Immature natural killer cell (primary cell): ENCODE measurements around the gene TRIM38. TPM values are rescaled to one million over a fixed set of nuclear protein-coding genes. Genes with fewer than 3 reads are reported as not detected.
"Not testable (repeated sequence)": the region's sequence is repeated elsewhere in the genome, so short reads cannot be mapped to it uniquely, and the experiment has no call there.

ENCODE experiments used
- DNase-seq, 3 donors: peaks; one replicate each; pipeline ENCODE4 v3.0.0; 2022; ENCODE audit warnings: mixed read lengths in 1 of 3
- H3K27ac Mint-ChIP-seq, 6 donors: one replicate each; pipeline ENCODE4 v1.8.0; 2020; ENCODE audit warnings: mixed read lengths in 6 of 6, mild to moderate bottlenecking in 5 of 6, inconsistent platforms in 4 of 6, moderate library complexity in 3 of 6
- H3K27me3 Mint-ChIP-seq, 3 donors: one replicate each; pipeline ENCODE4 v1.8.0; 2020 to 2021; ENCODE audit warnings: low read depth in 3 of 3, mild to moderate bottlenecking in 3 of 3, mixed read lengths in 3 of 3, moderate library complexity in 3 of 3, inconsistent platforms in 1 of 3
- H3K36me3 Mint-ChIP-seq, 3 donors: one replicate each; pipeline ENCODE4 v1.8.0; 2020; ENCODE audit warnings: mixed read lengths in 3 of 3, inconsistent platforms in 2 of 3, mild to moderate bottlenecking in 2 of 3
- H3K4me1 Mint-ChIP-seq, 2 donors: one replicate each; pipeline ENCODE4 v1.8.0; 2020; ENCODE audit warnings: inconsistent platforms in 2 of 2, mild to moderate bottlenecking in 2 of 2, mixed read lengths in 2 of 2, moderate library complexity in 1 of 2
- H3K4me3 Mint-ChIP-seq, 5 donors: one replicate each; pipeline ENCODE4 v1.8.0; 2020; ENCODE audit warnings: mild to moderate bottlenecking in 5 of 5, mixed read lengths in 5 of 5, inconsistent platforms in 3 of 5, moderate library complexity in 3 of 5
- H3K9me3 Mint-ChIP-seq, 6 donors: one replicate each; pipeline ENCODE4 v1.8.0; 2020; ENCODE audit warnings: mild to moderate bottlenecking in 6 of 6, mixed read lengths in 6 of 6, inconsistent platforms in 4 of 6, moderate library complexity in 3 of 6
- polyA plus RNA-seq, 3 donors: library from polyadenylated mRNA; unstranded; fragments of 300-500 nt; fragmentation: Illumina TruSeq; gene quantifications; one replicate each; pipeline ENCODE4 v1.2.3, GENCODE V29; 2021

The TRIM38 gene
- polyA plus RNA-seq, 3 donors from 2014 or later: 3.6 to 11.4 (median 5.0) TPM

DNA sequence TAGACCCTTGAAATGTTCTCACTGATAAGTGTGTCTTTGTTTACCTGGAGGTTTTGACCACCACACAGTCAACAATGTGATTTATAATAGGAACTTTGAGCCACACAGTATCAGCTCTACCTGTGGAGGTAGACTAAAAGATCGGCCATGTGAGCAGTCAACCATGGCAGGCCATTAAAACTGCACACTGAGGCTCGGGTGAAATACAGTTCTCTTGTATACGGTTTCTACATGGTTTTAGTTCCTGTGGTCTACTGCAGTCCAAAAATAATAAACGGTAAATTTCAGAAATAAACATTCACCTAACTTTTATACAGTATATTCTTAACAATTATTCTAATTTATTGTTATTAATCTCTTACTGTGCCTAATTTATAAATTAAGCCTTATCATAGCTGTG, 47.2 kb downstream of the TRIM38 start:
- Mint-ChIP-seq H3K36me3 (peaks cover 0 to 7% (median 4%) of the 10 kb centered on the region in 3 donors), H3K27me3 (peaks cover 0 to 2% (median 0%) of the 10 kb centered on the region in 3 donors), H3K4me1 (no peaks in the 10 kb centered on the region), H3K9me3 (no peaks in the 10 kb centered on the region), H3K27ac (no peak overlapping the region), H3K4me3 (no peak overlapping the region)
- no peak for DNase-seq

DNA sequence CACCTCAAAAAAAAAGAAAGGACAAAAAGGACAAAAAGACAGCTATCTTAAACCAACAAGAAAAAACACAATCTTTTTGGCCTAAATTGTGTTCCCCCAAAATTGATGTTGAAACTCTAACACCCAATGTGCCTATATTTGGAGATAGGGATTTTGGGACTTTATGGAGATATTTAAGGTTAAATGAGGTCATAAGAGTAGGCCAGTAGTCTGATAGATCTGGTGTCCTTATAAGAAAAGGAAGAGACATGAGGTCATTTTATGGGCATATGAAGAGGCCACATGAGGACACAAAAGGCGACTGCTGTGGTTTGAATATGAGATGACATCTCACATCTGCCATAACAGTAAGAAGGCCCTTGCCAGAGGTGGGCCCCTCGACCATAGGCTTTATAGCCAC, 49.5 kb downstream of the TRIM38 start:
- Mint-ChIP-seq H3K36me3 (peaks cover 0 to 7% (median 0%) of the 10 kb centered on the region in 3 donors), H3K4me1 (peaks cover 0 to 2% of the 10 kb centered on the region in 2 donors), H3K4me3 (no peak overlapping the region), H3K27me3 (no peaks in the 10 kb centered on the region), H3K9me3 (no peaks in the 10 kb centered on the region), H3K27ac (no peak overlapping the region)
- no peak for DNase-seq

DNA sequence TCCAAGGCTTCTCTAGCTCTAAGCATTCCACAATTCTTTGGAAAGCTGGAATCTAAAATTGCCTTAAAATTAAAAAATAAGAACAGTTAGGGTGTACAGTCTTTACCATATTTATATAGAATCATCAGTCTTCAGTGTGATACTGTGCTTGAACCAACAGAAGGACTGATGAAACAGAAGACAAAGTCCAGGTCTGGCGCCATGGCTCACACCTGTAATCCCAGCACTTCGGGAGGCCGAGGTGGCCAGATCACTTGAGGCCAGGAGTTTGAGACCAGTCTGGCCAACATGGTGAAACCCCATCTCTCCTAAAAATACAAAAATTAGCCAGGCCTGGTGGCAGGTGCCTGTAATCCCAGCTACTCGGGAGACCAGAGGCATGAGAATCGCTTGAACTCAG, 51.8 kb downstream of the TRIM38 start:
- H3K27me3 Mint-ChIP-seq, DNase-seq, H3K36me3 Mint-ChIP-seq, H3K9me3 Mint-ChIP-seq, H3K27ac Mint-ChIP-seq, H3K4me3 Mint-ChIP-seq: not testable (repeated sequence)
- peaks cover 3 to 16% of the 10 kb centered on the region in 2 donors for H3K4me1 Mint-ChIP-seq

DNA sequence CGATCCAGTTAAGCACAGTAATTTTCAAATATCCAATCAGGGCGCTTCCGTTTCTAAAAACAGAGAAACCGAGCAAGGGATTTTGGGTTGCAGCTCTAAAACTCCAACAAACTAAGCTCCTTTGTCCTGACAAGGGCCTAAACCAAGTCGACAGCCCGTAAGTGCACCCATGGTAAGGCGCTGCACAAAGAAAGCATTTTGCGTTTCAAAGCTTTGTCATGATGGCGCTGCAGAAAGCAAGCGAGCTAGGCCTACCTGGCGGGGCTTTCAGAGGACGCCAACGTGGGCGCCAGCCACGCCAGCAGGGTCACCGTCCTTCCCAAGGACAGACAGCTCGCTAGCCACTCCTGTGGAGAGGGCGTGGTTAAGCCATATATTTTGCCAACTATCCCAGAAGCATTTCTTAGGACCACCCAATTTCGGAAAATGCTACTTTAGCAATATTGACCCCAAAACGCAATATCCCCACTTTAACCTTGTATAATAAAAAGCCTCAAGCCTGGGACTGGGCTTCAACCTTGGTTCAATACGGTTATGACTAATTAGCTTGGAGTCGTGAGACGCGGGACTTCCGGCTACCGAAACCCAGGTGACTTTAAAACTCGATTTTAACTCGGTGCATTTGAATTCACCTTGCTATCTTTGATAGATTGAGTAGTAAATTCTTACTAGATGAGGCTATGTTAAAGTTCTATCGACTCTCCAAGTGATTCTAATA, 53.8 kb downstream of the TRIM38 start:
- no peaks in the 10 kb centered on the region for H3K36me3 Mint-ChIP-seq
- no peak overlapping the region for H3K27ac Mint-ChIP-seq
- H3K4me3 Mint-ChIP-seq: peak overlapping the region in 2 of 5 donors; percentile 4 to 21
- peaks cover 12 to 19% (median 18%) of the 10 kb centered on the region in 3 donors for H3K27me3 Mint-ChIP-seq
- H3K9me3 Mint-ChIP-seq: peaks cover 0 to 2% (median 0%) of the 10 kb centered on the region in 6 donors
- no peak for DNase-seq
- H3K4me1 Mint-ChIP-seq: peaks cover 12 to 32% of the 10 kb centered on the region in 2 donors

DNA sequence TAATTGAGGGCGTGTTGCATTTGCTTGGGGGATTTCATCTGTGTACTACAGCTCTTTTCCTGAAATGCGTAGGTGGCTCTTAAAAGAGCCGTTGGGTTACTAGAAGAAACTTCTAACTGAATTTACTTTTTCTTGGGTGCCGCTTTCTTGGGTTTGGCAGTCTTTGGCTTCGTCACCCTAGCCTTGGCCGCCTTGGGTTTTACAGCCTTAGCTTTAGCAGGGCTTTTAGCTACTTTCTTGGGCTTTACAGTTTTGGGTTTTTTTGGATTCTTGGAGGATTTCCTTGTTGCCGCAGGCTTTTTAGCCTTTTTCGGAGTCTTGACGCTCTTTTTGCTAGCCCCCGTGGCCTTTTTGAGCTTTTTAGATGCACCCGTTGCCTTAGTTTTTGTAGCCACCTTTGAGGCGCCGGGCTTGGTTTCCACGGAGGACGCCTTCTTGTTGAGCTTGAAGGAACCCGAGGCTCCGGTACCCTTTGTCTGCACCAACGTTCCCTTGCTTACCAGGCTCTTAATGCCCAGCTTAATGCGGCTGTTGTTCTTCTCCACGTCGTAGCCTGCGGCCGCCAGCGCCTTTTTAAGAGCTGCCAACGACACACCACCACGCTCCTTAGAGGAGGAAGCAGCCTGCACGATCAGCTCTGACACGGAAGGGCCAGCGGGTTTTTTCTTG, 54.5 kb downstream of the TRIM38 start:
- H3K27me3 Mint-ChIP-seq: peaks cover 18 to 25% (median 25%) of the 10 kb centered on the region in 3 donors
- peak overlapping the region; percentile 58 to 87 (median 82) for H3K27ac Mint-ChIP-seq
- peaks cover 18 to 39% of the 10 kb centered on the region in 2 donors for H3K4me1 Mint-ChIP-seq
- peaks cover 0 to 2% (median 0%) of the 10 kb centered on the region in 6 donors for H3K9me3 Mint-ChIP-seq
- no peak for DNase-seq
- H3K36me3 Mint-ChIP-seq: no peaks in the 10 kb centered on the region
- H3K4me3 Mint-ChIP-seq: peak overlapping the region; percentile 68 to 86 (median 79)

DNA sequence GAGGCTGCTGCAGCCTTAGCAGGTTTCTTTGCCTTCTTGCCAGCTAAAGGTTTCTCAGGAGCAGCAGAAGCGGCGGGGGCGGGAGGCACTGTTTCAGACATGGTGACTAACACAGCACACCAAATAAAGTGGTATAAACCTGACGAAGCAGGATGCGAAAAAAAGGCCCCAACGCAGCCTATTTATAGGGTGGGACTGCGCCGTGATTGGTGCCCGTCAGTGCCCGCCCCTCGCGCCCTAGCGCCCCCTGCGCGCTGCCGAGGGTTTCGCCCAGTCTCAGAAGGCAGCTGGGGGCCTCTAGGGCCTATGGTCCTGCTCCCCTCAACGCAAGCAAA, 55.0 kb downstream of the TRIM38 start:
- Mint-ChIP-seq H3K27me3 (peaks cover 18 to 27% (median 25%) of the 10 kb centered on the region in 3 donors), H3K36me3 (no peaks in the 10 kb centered on the region), H3K4me1 (peaks cover 23 to 44% of the 10 kb centered on the region in 2 donors), H3K9me3 (peaks cover 0 to 2% (median 0%) of the 10 kb centered on the region in 6 donors), H3K27ac (peak overlapping the region; percentile 58 to 87 (median 82)), H3K4me3 (peak overlapping the region; percentile 68 to 86 (median 79))
- peak; percentile 62 to 75 (median 72) for DNase-seq

DNA sequence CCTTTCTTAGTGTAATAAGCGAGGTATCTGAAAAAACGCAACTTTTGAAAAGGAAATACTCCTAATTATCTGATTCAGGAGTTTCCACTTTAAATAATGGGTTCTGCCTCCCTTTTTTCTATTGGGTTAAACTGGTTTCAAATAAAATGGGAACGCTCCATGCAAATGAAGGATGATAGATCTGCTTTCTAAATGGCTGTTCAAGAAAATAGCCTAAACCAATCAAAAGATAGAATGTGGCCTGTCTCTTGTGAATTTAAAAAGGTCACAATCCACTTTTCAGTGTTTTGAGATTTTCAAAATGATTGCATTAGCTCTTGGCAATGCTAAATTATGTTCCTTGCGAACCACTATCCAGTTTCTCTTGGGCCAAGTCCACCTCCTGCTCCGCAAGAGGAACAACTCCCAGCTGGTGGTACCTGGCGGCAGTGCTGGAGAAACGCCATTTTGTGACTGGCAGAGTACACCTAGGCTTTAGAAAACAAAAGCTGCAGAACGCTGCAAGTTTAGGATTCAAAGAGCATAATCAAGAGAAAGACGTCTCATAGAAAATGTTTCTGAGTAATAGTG, 56.7 kb downstream of the TRIM38 start:
- Mint-ChIP-seq H3K36me3 (no peaks in the 10 kb centered on the region), H3K4me3 (peak overlapping the region in 4 of 5 donors; percentile 33 to 95 (median 54)), H3K27ac (peak overlapping the region; percentile 64 to 100 (median 98)), H3K9me3 (peaks cover 0 to 2% (median 0%) of the 10 kb centered on the region in 6 donors), H3K4me1 (peaks cover 26 to 51% of the 10 kb centered on the region in 2 donors), H3K27me3 (peaks cover 18 to 27% (median 25%) of the 10 kb centered on the region in 3 donors)
- DNase-seq: no peak

DNA sequence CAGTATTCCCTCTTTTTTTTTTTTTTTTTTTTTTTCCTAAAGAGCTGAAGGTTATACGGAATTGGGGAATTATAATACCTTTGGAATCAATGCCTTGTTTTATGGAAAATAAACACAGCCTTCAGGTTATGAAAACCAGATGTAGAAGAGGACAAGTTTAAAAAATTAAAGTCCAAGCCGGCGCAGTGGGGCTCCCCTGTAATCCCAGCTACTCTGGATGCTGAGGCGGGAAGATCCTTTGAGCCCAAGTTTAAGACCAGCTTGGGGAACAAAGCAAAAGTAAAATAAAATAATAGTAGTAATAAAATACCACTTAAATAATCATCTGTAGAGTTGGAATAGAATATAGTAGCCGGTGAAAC, 57.3 kb downstream of the TRIM38 start:
- no peaks in the 10 kb centered on the region for H3K36me3 Mint-ChIP-seq
- H3K9me3 Mint-ChIP-seq: peaks cover 0 to 2% (median 0%) of the 10 kb centered on the region in 6 donors
- no peak for DNase-seq
- peaks cover 29 to 57% of the 10 kb centered on the region in 2 donors for H3K4me1 Mint-ChIP-seq
- peak overlapping the region; percentile 91 to 97 (median 95) for H3K4me3 Mint-ChIP-seq
- peak overlapping the region; percentile 98 to 100 (median 100) for H3K27ac Mint-ChIP-seq
- peaks cover 18 to 31% (median 25%) of the 10 kb centered on the region in 3 donors for H3K27me3 Mint-ChIP-seq

DNA sequence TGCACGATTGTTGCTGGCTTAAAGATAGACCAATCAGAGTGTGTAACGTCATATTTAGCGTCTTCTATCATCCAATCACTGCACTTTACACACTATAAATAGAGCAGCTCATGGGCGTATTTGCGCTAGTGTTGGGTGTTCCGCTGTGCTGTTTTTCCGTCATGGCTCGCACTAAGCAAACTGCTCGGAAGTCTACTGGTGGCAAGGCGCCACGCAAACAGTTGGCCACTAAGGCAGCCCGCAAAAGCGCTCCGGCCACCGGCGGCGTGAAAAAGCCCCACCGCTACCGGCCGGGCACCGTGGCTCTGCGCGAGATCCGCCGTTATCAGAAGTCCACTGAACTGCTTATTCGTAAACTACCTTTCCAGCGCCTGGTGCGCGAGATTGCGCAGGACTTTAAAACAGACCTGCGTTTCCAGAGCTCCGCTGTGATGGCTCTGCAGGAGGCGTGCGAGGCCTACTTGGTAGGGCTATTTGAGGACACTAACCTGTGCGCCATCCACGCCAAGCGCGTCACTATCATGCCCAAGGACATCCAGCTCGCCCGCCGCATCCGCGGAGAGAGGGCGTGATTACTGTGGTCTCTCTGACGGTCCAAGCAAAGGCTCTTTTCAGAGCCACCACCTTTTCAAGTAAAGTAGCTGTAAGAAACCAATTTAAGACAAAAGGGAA, 57.9 kb downstream of the TRIM38 start:
- H3K4me1 Mint-ChIP-seq: peaks cover 33 to 59% of the 10 kb centered on the region in 2 donors
- H3K9me3 Mint-ChIP-seq: peaks cover 0 to 2% (median 0%) of the 10 kb centered on the region in 6 donors
- peak overlapping the region; percentile 91 to 97 (median 95) for H3K4me3 Mint-ChIP-seq
- no peaks in the 10 kb centered on the region for H3K36me3 Mint-ChIP-seq
- DNase-seq: peak; percentile 87 to 92 (median 90)
- H3K27ac Mint-ChIP-seq: peak overlapping the region; percentile 98 to 100 (median 100)
- peaks cover 18 to 32% (median 25%) of the 10 kb centered on the region in 3 donors for H3K27me3 Mint-ChIP-seq

DNA sequence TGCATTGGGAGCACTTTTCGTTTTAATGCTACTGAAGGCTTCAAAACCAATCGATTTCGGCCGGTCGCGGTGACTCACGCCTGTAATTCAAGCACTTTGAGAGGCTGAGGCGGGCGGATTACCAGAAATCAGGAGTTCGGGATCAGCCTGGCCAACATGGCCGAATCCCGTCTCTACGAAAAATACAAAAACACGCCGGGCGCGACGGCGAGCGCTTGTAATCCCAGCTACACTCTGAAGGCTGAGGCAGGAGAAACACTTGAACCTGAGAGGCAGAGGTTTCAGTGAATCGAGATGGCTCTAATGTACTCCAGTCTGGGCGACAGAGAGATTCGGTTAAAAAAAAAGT, 58.4 kb downstream of the TRIM38 start:
- Mint-ChIP-seq H3K4me3 (peak overlapping the region; percentile 91 to 97 (median 95)), H3K36me3 (no peaks in the 10 kb centered on the region), H3K9me3 (peaks cover 0 to 2% (median 0%) of the 10 kb centered on the region in 6 donors), H3K27ac (peak overlapping the region; percentile 98 to 100 (median 100)), H3K4me1 (peaks cover 38 to 64% of the 10 kb centered on the region in 2 donors), H3K27me3 (peaks cover 19 to 37% (median 30%) of the 10 kb centered on the region in 3 donors)
- DNase-seq: no peak

DNA sequence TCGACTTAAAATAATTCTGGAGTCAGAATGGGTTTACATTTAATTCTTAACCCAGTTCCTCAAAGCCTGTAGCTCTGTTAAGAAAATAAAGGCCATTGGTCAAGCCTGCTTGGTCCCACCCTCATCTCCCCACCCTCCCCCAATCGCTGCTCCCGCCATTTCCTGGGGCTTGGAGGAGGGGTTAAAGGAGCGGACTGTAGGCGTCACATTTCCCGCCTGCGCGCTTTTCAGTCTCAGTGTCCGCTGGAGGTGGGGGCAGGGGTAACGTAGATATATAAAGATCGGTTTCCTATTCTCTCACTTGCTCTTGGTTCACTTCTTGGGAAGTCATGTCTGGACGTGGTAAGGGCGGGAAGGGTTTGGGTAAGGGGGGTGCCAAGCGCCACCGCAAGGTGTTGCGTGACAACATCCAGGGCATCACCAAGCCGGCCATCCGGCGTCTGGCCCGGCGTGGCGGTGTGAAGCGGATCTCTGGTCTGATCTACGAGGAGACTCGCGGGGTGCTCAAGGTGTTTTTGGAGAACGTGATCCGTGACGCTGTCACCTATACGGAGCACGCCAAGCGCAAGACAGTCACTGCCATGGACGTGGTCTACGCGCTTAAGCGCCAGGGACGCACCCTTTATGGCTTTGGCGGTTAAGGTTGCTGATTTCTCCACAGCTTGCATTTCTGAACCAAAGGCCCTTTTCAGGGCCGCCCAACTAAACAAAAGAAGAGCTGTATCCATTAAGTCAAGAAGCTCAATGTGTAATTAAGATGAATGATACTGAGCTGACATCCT, 58.9 kb downstream of the TRIM38 start:
- H3K9me3 Mint-ChIP-seq: peaks cover 0 to 2% (median 0%) of the 10 kb centered on the region in 6 donors
- peak overlapping the region; percentile 91 to 97 (median 95) for H3K4me3 Mint-ChIP-seq
- DNase-seq: peak; percentile 95 to 96 (median 96)
- no peaks in the 10 kb centered on the region for H3K36me3 Mint-ChIP-seq
- H3K27me3 Mint-ChIP-seq: peaks cover 25 to 42% (median 36%) of the 10 kb centered on the region in 3 donors
- peaks cover 43 to 70% of the 10 kb centered on the region in 2 donors for H3K4me1 Mint-ChIP-seq
- H3K27ac Mint-ChIP-seq: peak overlapping the region; percentile 98 to 100 (median 100)

DNA sequence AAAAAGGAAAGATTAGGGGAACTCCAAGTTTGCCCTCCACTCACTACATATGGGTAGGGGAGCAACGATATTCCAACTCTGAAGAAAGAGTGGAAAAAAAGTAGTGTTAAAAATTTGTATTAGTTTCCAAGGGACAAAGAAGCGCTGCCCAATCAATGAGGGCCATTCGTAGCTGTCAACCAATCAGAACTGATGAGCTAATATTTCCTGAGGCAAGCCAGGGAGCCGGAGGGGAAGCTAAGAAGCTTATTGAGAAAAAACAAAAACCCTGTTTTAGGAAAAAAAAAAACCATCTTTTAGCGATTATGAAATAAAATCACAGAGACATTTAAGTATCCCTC, 59.5 kb downstream of the TRIM38 start:
- Mint-ChIP-seq H3K27me3 (peaks cover 29 to 48% (median 42%) of the 10 kb centered on the region in 3 donors), H3K4me1 (peaks cover 49 to 73% of the 10 kb centered on the region in 2 donors), H3K36me3 (no peaks in the 10 kb centered on the region), H3K27ac (peak overlapping the region; percentile 98 to 100 (median 100)), H3K4me3 (peak overlapping the region; percentile 91 to 97 (median 95)), H3K9me3 (peaks cover 0 to 2% (median 0%) of the 10 kb centered on the region in 6 donors)
- DNase-seq: no peak

DNA sequence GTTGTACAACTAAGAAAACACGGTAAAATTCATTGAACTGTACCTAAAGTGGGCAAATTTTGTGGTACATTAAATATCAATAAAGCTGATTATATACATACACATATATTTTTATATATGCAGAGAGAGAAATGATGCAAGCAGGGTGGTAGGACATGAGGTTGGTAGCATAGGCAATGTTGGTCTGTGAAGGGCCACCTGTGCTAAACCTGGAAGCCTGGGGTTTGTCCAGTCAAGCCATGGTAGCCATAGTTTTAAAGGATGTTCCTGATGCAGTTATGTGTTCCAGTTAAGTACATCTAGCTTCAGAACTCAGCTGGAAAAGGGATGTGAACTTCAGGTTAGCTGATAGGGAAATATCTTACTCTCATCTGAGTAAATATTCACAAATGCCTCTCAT, 60.1 kb downstream of the TRIM38 start:
- Mint-ChIP-seq H3K4me3 (peak overlapping the region; percentile 91 to 97 (median 95)), H3K9me3 (peaks cover 0 to 2% (median 0%) of the 10 kb centered on the region in 6 donors), H3K27ac (peak overlapping the region; percentile 98 to 100 (median 100)), H3K27me3 (peaks cover 33 to 46% (median 42%) of the 10 kb centered on the region in 3 donors), H3K36me3 (no peaks in the 10 kb centered on the region), H3K4me1 (peaks cover 52 to 73% of the 10 kb centered on the region in 2 donors)
- DNase-seq: no peak
